Right atrium auricular region (tissue), 2 donors: ENCODE results near the gene DNMBP. TPM values are rescaled to one million over a fixed set of nuclear protein-coding genes. Genes with fewer than 3 reads are reported as not detected.
A peak's percentile ranks its signal among the peaks of the same experiment; 100 is the strongest.
"Not testable (repeated sequence)": the region's sequence is repeated elsewhere in the genome, so short reads cannot be mapped to it uniquely, and the experiment has no call there.

Experiments
- DNase-seq: peaks from one replicate; pipeline ENCODE4 v3.0.0-alpha.2; 2019; ENCODE audit warnings: low spot score
- H3K27ac ChIP-seq, 2 donors: fragments of 200-600 bp; sonication (generic); 1 replicate in 1 of 2; 2 replicates in 1 of 2; pipeline ENCODE4 v1.5.1; 2016 to 2019
- H3K27me3 ChIP-seq, 2 donors: fragments of 200-600 bp; sonication (generic); one replicate each; pipeline versions ENCODE4 v1.5.1 to v1.6.0; 2017 to 2019
- H3K36me3 ChIP-seq: fragments of 200-600 bp; sonication (generic); one replicate; pipeline ENCODE4 v1.5.1; 2016
- H3K4me1 ChIP-seq, 2 donors: fragments of 200-600 bp; sonication (generic); one replicate each; pipeline versions ENCODE4 v1.5.1 to v1.6.0; 2017 to 2019
- H3K4me3 ChIP-seq, 2 donors: fragments of 200-600 bp; sonication (generic); 1 replicate in 1 of 2; 2 replicates in 1 of 2; pipeline ENCODE4 v1.5.1; 2017 to 2019; ENCODE audit warnings: mild to moderate bottlenecking in 1 of 2, moderate library complexity in 1 of 2
- H3K9me3 ChIP-seq, 2 donors: fragments of 200-600 bp; sonication (generic); one replicate each; pipeline ENCODE4 v1.5.1; 2019
- CTCF ChIP-seq, 2 donors: fragments of 200-600 bp; sonication (generic); IDR thresholded peaks; one replicate each; pipeline ENCODE4 v1.5.1; 2019; ENCODE audit warnings: antibody characterized with exemption in 2 of 2
- total RNA-seq, 2 donors: library from RNA; depleted of rRNA; stranded (reverse); fragments of >200 nt; gene quantifications; one replicate each; pipeline ENCODE4 v1.1.0, GENCODE V29; 2016

The DNMBP gene
- total RNA-seq, 2 donors from 2014 or later = 5.8 to 8.2 TPM

GRCh38 chr10:99967961-99968360, 41.8 kb downstream of the DNMBP start:
- peaks cover 17% of the 10 kb centered on the region for H3K36me3 ChIP-seq
- H3K4me1 ChIP-seq = peaks cover 0 to 16% of the 10 kb centered on the region in 2 donors
- no peak for DNase-seq
- H3K9me3 ChIP-seq = no peaks in the 10 kb centered on the region
- no peak overlapping the region for H3K27ac ChIP-seq
- TF ChIP-seq CTCF (IDR thresholded peaks at IDR 0.05) = no peak
- no peak overlapping the region for H3K4me3 ChIP-seq
- H3K27me3 ChIP-seq = no peaks in the 10 kb centered on the region

- no peak overlapping the region for H3K27ac ChIP-seq
- TF ChIP-seq CTCF (IDR thresholded peaks at IDR 0.05) = no peak
These were observed 43.4 kb downstream of the DNMBP start for GRCh38 chr10:99966306-99966705.

GRCh38 chr10:99965700-99966099, 44.0 kb downstream of the DNMBP start:
- Histone ChIP-seq H3K4me3 (no peak overlapping the region), H3K9me3 (no peaks in the 10 kb centered on the region), H3K27ac (no peak overlapping the region), H3K36me3 (peaks cover 17% of the 10 kb centered on the region), H3K27me3 (no peaks in the 10 kb centered on the region), H3K4me1 (peaks cover 0 to 16% of the 10 kb centered on the region in 2 donors)
- no peak for TF ChIP-seq CTCF (IDR thresholded peaks at IDR 0.05)
- DNase-seq = no peak

More at GRCh38 chr10:99966306-99966705, 43.4 kb downstream of the DNMBP start:
- Histone ChIP-seq H3K4me3 (no peak overlapping the region), H3K9me3 (no peaks in the 10 kb centered on the region), H3K27me3 (no peaks in the 10 kb centered on the region), H3K4me1 (peaks cover 0 to 16% of the 10 kb centered on the region in 2 donors), H3K36me3 (peaks cover 17% of the 10 kb centered on the region)
- DNase-seq = no peak

- TF ChIP-seq CTCF (IDR thresholded peaks at IDR 0.05) = no peak
- Histone ChIP-seq H3K27ac (peak overlapping the region in 1 of 2 donors; percentile 5), H3K9me3 (no peaks in the 10 kb centered on the region), H3K4me1 (peaks cover 0 to 16% of the 10 kb centered on the region in 2 donors), H3K27me3 (no peaks in the 10 kb centered on the region), H3K36me3 (peaks cover 17% of the 10 kb centered on the region), H3K4me3 (no peak overlapping the region)
- DNase-seq = no peak
These were observed 45.0 kb downstream of the DNMBP start for GRCh38 chr10:99964791-99965190.

- H3K27ac ChIP-seq = peak overlapping the region in 1 of 2 donors; percentile 3
- peaks cover 14% of the 10 kb centered on the region for H3K36me3 ChIP-seq
- H3K9me3 ChIP-seq, H3K27me3 ChIP-seq, DNase-seq, H3K4me3 ChIP-seq: not testable (repeated sequence)
- H3K4me1 ChIP-seq = peaks cover 0 to 16% of the 10 kb centered on the region in 2 donors
These were observed 46.1 kb downstream of the DNMBP start for GRCh38 chr10:99963467-99964165.

GRCh38 chr10:99958806-99959205, 50.9 kb downstream of the DNMBP start:
- Histone ChIP-seq H3K9me3 (no peaks in the 10 kb centered on the region), H3K4me1 (peaks cover 0 to 5% of the 10 kb centered on the region in 2 donors), H3K4me3 (no peak overlapping the region), H3K27me3 (no peaks in the 10 kb centered on the region), H3K36me3 (peaks cover 29% of the 10 kb centered on the region), H3K27ac (no peak overlapping the region)
- no peak for TF ChIP-seq CTCF (IDR thresholded peaks at IDR 0.05)
- DNase-seq = no peak
